IPS-18c (cell line): Measurements from ENCODE around the gene PLEKHG4B.

Experiments used
- H3K4me3 ChIP-seq: 2 replicates; pipeline ENCODE4 v1.7.0; 2013; ENCODE audit warnings: low read depth, mild to moderate bottlenecking, low read length, moderate library complexity; ENCODE audit not compliant: insufficient read depth
- H3K9me3 ChIP-seq: one replicate; pipeline ENCODE4 v1.6.1; 2013; ENCODE audit warnings: mild to moderate bottlenecking, low read length, moderate library complexity; ENCODE audit not compliant: control insufficient read depth, insufficient read depth

Gene PLEKHG4B

GRCh38 chr5:186091-187041 is 94.4 kb downstream of the PLEKHG4B start:
- Histone ChIP-seq H3K9me3 (no peaks in the 10 kb centered on the region), H3K4me3 (no peak overlapping the region)

- no peaks in the 10 kb centered on the region for H3K9me3 ChIP-seq
- H3K4me3 ChIP-seq = no peak overlapping the region
These were observed 95.1 kb downstream of the PLEKHG4B start for GRCh38 chr5:187042-187431.

DNA sequence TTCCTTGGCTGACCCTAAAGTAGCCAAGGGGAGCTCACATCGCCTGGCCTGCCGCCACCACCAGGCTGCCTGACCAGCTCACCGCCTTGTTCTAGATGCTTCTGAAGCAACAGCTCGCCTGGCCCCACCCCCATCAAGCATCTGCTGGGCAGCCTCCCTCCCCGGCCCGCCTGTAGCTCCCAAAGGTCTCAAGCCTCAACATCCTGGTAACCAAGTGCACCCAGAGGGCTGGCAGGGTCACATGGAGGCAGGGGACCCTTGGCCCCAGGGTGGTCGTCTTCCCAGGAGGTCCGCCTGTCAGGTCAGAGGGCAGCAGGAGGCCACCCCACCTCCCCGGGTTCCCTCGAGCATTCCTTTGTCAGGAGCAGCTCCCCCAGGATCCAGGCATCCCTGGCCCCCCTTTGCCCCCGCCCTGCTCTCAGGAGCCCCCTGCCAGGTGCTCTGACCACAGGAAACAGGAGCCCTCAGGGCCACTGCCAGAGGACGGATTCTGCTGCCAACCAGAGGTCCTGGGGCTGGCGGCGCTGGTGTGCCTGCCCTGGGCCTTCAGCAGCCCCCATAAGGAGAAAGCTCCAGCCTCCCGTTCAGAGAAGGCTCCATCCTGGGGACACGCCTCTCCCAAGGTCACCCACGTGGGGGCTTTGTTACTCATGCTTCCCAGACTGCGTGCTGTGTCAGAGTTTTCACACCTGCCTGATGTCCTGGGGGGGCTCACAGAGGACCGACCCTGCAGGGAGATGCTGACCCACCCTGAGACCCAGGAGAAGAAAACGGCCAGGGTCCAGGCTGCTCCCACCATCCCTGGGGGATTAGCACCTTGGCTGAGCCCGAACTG is 95.9 kb downstream of the PLEKHG4B start:
- no peaks in the 10 kb centered on the region for H3K9me3 ChIP-seq
- no peak overlapping the region for H3K4me3 ChIP-seq

- Histone ChIP-seq H3K4me3 (no peak overlapping the region; the same call in 1 of the 2 replicates), H3K9me3 (no peaks in the 10 kb centered on the region)
These were observed 96.8 kb downstream of the PLEKHG4B start for GRCh38 chr5:188488-189481.

- no peak overlapping the region for H3K4me3 ChIP-seq
- no peaks in the 10 kb centered on the region for H3K9me3 ChIP-seq
These were observed 97.5 kb downstream of the PLEKHG4B start for GRCh38 chr5:189486-189885.

- H3K4me3 ChIP-seq = no peak overlapping the region
These were observed 98.0 kb downstream of the PLEKHG4B start for GRCh38 chr5:189976-190365.

GRCh38 chr5:190366-191035 is 98.5 kb downstream of the PLEKHG4B start:
- Histone ChIP-seq H3K9me3 (no peaks in the 10 kb centered on the region), H3K4me3 (no peak overlapping the region)

More at GRCh38 chr5:189976-190365, 98.0 kb downstream of the PLEKHG4B start:
- H3K9me3 ChIP-seq = no peaks in the 10 kb centered on the region

DNA sequence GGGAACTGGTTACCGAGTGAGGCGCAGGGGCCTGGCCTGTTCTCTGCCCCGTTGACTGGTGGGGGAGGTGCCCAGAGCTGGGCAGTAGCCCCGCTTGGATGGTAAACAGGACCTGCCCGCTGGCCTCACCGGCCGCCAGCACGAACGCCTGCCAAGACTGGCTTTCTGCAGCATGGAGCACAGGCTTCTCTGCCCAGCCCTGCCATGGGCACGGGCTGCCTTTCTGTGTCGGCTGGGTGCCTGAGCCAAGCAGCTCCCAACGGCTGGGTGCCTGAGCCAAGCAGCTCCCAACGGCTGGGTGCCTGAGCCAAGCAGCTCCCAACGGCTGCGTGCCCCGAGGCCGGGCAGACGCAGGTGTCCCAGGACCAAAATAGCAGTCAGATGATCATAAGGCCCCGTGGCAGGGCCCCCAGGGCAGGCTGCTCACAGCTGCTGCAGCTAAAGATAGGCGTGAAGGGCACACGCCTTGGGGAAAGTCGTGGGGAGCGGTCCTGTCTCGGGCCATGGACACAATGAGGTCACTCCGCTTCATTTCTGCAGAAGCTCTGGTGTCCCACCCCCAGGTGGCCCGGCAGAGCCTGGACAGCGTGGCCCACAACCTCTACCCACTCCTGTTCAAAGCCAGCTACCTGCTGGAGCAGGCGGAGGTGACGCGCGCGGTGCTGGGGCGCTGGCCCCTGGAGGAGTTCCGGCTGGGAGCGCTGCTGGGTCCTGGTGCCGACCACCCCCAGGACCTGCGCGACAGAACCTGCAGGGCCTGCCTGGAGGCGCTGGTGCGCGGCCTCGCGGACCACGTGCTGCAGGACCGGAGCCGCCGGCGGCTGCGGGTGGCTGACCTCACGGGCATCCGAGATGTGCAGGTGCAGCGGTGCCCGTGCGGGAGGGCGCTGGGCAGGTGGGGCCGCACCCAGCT is 99.3 kb downstream of the PLEKHG4B start, which contains the start of gene LRRC14B:
Gene LRRC14B (plus strand): TSS at position 460 of the 913 bp plus-strand sequence. CDS start 44 bp downstream, at position 504.
- H3K9me3 ChIP-seq = no peaks in the 10 kb centered on the region

GRCh38 chr5:191949-192690 is 100.2 kb downstream of the PLEKHG4B start:
- H3K9me3 ChIP-seq = no peaks in the 10 kb centered on the region
- no peak overlapping the region for H3K4me3 ChIP-seq

More for the DNA sequence above, 99.3 kb downstream of the PLEKHG4B start, which contains the start of gene LRRC14B:
- H3K4me3 ChIP-seq = no peak within 1 kb of the TSS

GRCh38 chr5:192691-192969 is 100.7 kb downstream of the PLEKHG4B start:
- H3K4me3 ChIP-seq = no peak overlapping the region

GRCh38 chr5:192970-193831 is 101.2 kb downstream of the PLEKHG4B start:
- Histone ChIP-seq H3K9me3 (no peaks in the 10 kb centered on the region), H3K4me3 (no peak overlapping the region)

More at GRCh38 chr5:192691-192969, 100.7 kb downstream of the PLEKHG4B start:
- no peaks in the 10 kb centered on the region for H3K9me3 ChIP-seq

GRCh38 chr5:194102-194501 is 102.1 kb downstream of the PLEKHG4B start:
- Histone ChIP-seq H3K4me3 (no peak overlapping the region), H3K9me3 (no peaks in the 10 kb centered on the region)

DNA sequence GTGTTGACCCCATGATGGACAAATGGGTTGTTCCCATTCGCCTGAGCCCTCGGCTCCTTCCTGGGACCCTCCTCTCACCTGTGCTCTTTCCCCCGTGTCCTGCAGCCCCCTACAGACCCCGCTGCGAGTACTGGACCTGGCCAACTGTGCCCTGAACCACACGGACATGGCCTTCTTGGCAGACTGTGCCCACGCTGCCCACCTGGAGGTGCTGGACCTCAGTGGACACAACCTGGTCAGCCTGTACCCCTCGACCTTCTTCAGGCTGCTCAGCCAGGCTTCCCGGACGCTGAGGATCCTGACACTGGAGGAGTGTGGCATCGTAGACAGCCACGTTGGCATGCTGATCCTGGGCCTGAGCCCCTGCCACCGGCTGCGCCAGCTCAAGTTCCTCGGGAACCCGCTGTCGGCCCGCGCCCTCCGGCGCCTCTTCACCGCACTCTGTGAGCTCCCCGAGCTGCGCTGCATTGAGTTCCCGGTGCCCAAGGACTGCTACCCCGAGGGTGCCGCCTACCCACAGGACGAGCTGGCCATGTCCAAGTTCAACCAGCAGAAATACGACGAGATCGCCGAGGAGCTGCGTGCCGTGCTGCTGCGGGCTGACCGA is 102.7 kb downstream of the PLEKHG4B start:
- Histone ChIP-seq H3K9me3 (no peaks in the 10 kb centered on the region), H3K4me3 (no peak overlapping the region)
